Measurements from ENCODE around the gene BRWD1.
"Not testable (repeated sequence)": the region's sequence is repeated elsewhere in the genome, so short reads cannot be mapped to it uniquely, and the experiment has no call there.

Gene BRWD1

DNA sequence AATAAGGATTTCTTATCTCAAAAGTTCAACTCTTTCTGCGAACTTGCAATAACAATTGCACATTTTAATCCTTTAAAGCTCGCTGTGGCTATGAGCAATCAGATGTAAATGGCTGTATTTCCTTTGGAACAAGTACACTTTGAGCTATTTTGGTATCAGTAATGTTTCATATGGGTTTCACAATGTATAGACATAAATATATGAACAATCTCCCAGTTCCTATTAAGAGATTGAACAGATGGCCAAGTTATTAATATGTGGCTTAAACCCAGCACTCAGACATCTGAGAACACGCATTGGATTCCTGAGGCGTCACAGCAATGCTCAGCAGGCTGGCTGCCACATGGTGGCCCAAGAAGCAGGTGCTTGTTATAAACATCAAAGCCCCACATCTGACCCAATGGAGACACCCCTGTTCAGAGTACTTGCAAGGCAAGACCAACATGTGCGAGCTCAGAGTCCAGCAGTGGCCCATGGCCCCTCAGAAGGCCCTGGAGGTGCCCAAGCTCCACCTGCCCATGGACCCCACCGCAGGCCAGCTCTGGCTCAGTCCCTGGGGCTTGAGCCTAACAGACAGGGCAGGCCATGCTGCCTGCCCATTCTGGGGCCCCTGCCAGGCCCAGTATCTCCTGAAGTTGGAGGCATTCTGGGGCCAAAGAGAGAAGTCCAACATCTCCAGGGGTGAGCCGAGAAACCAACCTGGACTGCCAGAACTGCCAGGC is 153.9 kb downstream of the BRWD1 start:
- DNase-seq, result no peak

DNA sequence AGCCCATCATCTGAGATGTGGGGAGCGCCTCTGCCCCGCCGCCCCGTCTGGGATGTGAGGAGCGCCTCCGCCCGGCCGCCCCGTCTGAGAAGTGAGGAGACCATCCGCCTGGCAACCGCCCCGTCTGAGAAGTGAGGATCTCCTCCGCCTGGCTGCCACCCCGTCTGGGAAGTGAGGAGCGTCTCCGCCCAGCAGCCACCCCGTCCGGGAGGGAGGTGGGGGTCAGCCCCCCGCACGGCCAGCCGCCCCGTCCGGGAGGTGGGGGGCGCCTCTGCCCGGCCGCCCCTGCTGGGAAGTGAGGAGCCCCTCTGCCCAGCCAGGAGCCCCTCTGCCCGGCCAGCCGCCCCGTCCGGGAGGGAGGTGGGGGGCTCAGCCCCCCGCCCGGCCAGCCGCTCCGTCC is 156.2 kb downstream of the BRWD1 start:
- DNase-seq, result not testable (repeated sequence)

GRCh38 chr21:39156024-39156423 is 157.4 kb downstream of the BRWD1 start:
- no peak for DNase-seq

GRCh38 chr21:39155578-39155977 is 157.9 kb downstream of the BRWD1 start:
- DNase-seq, result no peak

DNA sequence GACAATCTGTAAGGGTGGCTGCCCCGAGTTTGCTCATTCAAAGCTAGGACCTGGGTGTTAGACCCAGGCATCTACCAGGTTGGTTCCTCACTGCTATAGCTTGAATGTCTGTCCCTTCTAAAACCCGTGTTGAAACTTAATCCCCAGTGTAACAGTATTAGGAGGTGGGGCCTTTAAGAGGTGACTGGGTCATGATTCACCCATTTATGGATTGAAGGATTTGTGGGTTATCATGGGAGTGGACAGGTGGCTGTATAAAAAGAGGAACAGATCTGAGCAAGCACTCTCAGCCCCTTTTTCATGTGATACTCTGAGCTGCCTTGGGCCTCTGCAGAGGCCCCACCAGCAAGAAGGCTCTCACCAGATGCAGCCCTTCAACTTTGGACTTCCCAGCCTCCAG is 159.6 kb downstream of the BRWD1 start:
- DNase-seq, result no peak

DNA sequence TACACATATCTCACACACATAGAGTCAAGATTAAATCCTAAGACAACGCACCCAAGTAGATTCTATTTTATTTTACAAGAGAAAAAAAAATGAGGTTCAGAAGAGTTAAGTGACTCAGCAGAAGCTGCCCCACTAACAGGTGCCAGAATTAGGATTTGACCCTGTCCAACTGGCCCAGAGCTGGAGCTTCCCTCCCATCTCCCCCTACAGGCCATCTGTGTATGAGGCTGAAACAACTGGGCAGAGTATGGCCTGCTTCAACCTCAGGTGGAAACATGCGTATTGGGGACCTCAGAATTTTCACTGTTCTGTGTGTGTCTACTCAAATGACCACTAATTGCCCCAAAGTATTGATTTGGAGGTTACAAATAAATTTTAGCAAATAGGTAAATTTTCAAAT is 160.1 kb downstream of the BRWD1 start:
- no peak for DNase-seq

DNA sequence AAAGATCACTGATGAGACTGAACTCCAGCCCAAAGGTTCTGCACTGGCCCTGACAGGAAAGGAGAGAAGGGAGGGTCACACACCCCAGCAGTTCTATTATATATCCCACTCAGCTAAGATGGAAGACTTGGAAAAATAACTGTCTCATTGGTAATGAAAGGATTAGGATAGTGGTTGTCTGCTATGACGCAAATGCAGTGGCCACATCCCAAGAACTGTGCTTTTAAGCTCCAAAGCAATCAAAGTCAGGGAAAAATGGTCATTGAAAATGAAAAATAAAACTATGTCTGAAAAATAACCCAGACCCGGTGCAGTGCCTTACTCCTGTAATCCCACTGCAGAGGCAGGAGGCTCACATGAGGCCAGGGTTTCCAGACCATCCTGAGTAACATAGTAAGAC is 161.2 kb downstream of the BRWD1 start:
- no peak for DNase-seq

GRCh38 chr21:39150877-39151276 is 162.6 kb downstream of the BRWD1 start:
- no peak for DNase-seq

DNA sequence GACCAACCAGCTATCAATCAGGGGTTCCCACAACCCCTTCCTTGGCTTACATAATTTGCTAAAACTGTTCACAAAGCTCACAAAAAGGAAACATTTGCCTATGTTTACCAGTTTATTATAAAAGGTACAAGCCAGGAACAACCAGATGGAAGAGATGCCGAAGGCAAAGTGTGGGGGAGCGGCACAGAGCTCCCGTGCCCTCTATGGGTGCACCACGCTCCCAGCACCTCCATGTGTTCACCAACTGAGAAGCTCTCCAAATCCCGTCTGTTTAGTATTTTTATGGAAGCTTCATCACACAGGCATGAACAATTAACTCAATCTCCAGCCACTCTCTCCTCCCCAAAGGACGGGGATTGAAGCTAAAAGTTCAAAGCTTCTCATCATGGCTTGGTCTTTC is 163.1 kb downstream of the BRWD1 start:
- no peak for DNase-seq

GRCh38 chr21:39149882-39150281 is 163.6 kb downstream of the BRWD1 start:
- no peak for DNase-seq

- no peak for DNase-seq
Observed at GRCh38 chr21:39148975-39149374, 164.5 kb downstream of the BRWD1 start.

GRCh38 chr21:39144191-39144590 is 169.2 kb downstream of the BRWD1 start:
- no peak for DNase-seq

DNA sequence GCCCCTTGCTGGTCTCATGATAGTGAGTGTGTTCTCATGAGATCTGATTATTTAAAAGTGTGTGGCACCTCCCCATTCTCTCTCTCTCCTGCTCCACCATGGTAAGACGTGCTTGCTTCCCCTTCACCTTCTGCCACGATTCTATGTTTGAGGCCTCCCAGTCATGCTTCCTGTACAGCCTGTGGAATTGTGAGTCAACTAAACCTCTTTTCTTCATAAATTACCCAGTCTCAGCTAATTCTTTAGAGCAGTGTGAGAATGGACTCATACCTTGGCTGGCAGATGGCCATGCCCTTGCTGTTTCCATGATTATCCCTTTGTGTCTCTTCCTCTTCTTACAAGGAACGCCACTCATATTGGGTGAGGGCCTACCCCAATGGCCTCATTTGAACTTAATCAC is 170.5 kb downstream of the BRWD1 start:
- DNase-seq, result no peak

DNA sequence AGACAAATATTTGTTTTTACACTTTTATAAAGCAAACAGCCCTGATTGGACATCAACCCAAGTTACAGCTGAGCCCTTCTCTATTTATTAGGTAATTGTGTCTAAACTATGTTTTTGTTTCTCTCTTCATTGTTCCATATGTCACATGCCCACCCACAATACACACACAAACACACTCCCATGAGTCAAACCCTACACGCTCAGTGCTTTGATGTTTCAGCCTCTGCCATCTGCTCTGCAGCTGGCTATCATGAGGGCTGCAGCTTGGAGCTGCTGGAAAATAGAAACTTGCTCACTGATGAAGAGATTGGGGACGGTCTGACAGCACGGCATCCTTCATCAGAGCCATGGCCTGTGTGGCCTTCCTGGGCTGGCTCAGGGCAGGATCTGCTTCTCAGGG is 171.9 kb downstream of the BRWD1 start:
- no peak for DNase-seq

- DNase-seq, result no peak
Observed at GRCh38 chr21:39137248-39138178, 175.9 kb downstream of the BRWD1 start.

- no peak for DNase-seq
Observed at GRCh38 chr21:39136711-39137110, 176.7 kb downstream of the BRWD1 start.

GRCh38 chr21:39136138-39136537 is 177.3 kb downstream of the BRWD1 start:
- DNase-seq, result not testable (repeated sequence)

GRCh38 chr21:39134288-39134810 is 179.1 kb downstream of the BRWD1 start:
- no peak for DNase-seq
